GM21723 (cell line): Measurements from ENCODE around the gene POR.

Experiments used
- ATAC-seq: cut with Tn5 transposase; IDR thresholded peaks from one replicate; pipeline ENCODE4 v1.9.1; 2021; ENCODE audit warnings: mild to moderate bottlenecking, moderate library complexity; ENCODE audit not compliant: unreplicated experiment

The POR gene

DNA sequence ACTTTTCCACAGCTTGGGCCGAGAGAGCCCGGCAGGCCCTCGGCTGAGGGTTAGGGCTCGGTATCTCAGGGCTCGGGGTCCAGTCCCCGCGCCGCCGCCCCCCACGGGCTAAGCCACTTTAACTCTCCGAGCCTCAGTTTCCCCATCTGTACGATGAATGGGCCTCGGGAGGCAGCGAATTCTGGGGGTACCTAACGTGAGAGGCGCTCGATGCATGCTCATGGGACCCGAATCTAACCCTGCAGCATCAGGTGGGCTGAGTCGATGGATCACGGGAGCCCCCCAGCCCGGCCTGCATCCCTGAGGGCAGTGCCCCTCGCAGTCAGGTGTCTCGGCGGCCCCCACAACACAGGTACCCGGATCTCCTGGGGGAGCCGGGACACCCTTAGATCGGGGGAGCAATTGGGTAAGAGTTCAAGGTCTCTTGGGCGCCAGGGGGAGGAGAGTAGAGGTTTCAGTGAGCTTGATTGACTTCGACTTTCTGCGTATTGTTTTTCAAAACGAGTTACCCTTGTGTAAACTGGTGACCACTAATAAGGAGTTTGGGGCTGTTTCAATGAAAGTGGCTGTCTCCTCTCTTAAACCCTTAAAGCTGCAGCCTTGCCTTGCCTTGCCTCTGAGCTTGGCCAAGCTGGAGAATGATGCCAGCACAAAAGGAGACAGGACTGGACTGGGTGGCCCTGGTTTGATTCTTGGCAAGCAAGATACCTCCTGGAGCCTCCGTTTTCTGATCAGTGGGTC is 631 bp downstream of the POR start:
- ATAC-seq = peak; percentile 30

DNA sequence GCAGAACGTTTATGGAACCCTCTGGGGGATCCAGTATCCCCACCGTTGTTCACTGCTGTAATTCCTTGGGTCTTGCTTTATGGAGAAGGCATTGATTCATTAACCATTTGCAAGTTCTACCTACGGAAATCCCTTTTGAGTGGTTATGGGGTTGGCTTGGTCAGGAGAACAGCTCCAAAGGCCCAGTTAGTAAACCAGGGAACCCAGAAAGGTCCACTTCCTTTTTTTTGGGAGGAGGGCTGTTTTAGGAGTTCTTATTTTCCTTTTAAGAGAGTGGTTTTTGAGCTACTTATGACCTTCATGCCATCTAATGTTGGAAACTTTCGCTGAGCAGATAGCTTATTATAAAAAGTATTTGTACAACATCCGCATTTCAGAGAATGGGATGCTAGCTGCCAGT is 1.3 kb downstream of the POR start:
- ATAC-seq = no peak

DNA sequence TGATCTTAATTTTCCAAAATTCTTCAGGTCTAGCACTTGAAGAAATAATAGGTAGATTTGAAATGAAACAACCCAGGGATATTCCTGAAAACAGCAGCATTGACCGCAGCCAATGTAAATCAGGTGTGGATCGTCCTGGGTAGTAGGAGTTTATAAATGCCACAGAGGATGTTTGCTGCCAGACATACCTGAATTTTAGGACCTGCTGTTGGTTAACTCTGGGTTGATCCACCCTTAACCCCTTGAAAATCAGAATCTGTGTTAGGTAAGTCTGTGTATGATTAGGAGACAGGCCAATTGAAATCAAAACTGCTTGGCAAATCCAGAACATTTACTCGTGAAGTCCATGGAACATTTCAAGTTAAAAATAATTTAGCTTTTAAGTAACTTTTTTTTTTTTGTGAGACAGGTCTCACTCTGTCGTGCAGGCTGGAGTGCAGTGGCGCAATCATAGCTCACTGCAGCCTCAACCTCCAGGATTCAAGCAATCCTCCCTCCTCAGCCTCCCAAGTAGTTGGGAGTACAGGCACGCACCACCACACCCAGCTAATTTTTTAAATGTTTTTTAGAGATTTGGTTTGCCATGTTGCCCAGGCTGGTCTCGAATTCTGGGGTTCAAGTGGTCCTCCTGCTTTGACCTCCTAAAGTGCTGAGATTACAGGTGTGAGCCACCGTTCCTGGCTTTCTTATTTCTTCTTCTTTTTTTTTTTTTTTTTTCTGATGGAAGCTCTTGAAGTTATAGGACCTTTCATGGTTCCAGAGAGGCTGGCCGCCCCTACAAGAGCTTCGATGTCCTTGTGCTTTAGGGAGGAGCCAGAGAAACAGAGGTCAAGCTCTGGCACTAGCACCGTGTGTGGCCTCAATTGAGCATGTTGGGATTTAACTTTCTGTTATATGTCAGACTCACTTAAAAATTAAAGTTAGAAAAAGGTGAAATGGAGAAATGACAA is 2.0 kb downstream of the POR start:
- no peak for ATAC-seq

DNA sequence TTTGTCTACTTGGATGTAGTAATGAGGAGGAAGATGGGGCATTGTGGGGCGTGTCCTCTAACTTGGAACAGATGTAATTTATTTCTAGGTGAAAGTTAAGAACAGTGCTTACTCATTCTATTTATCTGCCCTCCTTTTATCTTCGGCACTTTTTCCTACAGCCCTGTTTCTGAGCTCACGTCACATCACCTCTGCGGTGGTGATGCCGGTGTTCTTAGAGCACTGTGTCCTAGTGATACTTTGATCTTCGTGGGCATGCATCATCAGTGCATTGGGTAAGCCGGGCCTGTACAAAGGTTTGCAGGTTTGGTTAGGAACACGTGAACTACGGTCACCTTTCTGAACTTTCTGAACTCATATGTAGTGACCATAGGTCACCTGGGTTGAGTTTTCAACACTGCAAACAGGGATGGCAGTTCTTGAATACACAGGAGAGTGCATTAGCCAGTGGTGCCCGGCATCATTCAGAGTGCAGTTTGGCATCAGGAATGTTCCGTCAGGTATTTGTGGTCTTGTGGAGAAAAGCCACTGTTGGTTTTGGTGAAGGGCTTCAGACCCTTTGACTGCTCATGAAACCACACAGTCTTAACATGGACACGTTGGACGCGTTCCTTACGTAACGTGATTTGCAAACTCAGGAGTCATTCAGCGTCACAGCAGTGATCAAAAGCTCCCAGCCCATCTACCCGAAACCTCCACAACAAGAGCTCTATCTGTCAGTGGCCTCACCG is 5.6 kb downstream of the POR start:
- ATAC-seq = no peak

DNA sequence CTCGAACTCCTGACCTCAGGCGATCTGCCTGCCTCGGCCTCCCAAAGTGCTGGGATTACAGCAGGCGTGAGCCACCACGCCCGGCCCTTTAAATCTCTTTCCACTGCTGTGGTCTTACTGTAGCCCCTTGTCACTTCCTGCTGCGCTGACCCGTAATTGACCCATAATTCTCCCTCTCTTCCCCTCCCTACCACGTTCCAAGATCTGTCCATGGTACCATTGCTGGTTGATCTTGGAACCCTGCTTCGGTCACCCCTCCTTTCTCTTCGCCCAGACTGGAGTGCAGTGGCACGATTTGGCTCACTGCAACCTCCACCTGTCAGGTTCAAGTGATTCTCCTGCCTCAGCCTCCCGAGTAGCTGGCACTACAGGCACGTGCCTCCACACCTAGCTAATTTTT is 6.5 kb downstream of the POR start:
- ATAC-seq = no peak

DNA sequence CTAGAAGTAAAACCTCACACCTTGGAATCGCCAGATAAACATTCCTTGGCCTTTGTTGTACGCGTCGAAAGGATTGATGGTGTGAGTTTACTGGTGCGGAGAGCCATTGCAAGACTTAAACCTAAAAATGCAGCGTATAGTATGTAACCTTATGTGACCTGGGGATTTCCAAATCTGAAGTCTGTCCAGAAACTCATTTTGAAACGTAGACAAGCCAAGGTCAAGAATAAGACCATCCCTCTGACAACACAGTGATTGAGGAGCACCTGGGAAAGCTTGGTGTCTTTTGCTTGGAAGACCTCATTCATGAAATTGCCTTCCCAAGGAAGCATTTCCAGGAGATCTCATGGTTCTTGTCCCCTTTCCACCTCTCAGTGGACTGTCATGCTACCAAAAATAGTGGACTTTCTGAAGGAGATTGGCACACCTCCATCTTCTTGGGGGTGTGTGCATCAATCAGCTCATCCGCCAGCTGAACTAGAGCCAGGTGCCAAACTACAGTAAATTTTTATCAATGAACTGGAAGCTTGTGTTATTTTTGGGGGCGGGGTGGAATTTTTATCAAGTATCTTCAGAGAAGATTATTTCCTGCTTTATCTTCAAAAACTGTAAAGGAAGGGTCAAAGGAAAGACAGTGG is 8.1 kb downstream of the POR start:
- ATAC-seq = no peak

DNA sequence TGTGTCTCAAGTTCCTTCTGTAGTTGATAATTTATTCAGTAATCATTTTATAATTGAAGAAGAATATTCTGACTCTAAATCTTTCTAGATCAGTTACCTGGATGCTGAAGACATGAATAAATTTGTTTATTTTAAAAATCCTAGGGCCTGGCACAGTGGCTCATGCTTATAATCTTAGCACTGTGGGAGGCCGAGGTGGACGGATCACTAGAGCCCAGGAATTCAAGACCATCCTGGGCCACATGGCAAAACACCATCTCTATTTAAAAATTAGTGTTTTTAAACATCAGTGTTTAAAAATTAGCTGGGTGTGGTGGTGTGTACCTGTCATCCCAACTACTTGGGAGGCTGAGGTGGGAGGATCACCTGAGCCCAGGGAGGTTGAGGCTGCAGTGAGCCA is 9.3 kb downstream of the POR start:
- ATAC-seq = no peak

DNA sequence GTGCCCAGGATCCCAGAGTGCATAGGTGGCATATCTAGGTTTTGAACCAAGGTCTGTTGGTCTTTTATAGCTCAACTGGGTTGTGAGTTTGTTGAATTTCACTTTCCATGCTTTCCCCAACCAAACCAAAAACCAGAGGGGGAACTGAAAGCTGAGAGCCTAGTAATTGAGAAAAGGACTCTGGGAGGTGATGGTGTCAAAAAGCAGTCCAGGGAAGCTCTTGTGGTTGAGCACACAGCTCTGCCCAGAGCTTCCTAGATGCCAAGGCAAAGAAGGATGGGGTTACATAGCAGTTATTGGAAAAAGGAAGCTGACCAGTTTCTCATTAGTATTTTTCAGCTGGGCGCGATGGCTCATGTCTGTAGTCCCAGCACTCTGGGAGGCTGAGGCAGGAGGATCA is 9.9 kb downstream of the POR start:
- ATAC-seq = no peak

DNA sequence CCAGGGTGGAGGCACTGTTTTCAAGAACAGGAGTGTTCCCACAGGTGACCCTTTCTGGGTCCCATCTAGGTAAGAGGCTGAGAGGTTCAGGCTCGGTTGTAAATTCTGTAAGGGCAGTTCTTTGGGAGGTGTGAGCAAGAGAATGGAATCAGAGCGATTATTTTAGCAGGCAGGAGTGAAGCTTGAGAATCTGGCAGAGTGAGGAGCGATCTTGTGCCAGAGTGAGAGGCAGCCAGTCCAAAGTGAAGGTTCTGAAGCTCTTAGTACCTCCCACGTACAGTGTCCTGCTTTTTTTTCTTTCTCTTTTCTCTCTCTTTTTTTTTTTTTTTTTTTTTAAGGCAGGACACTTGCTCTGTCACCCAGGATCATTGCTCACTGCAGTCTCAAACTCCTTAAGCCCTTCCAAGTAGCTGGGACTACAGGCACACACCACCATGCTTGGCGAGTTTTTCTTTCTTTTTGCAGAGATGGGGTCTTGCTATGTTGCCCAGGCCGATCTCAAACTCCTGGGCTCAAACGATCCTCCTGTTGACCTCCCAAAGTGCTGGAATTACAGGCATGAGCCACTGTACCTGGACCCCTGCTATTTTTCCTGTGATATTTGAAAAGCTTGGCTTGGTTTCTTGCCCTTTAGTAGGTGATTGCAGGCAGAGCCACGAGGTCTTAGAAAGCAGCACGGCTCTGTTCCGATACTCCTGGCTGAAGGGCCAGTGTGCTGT is 10.9 kb downstream of the POR start:
- no peak for ATAC-seq

DNA sequence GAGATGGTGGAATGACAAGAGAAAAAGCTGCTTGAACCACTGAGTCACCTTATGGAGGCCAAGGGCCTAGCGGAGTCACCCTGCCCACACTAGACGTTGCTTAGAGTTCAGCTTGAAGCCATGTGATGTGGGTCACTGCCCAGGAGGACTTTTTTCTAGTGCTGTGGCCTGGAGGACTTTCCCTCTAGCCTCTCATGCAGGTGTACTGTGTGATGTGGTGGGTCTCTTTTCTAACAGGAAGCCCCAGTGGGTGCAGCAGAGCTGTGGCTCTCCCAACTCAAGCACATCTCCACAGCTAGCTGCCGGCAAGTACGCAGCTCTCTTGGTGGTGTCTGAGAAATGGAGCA is 13.6 kb downstream of the POR start:
- ATAC-seq = peak; percentile 72

DNA sequence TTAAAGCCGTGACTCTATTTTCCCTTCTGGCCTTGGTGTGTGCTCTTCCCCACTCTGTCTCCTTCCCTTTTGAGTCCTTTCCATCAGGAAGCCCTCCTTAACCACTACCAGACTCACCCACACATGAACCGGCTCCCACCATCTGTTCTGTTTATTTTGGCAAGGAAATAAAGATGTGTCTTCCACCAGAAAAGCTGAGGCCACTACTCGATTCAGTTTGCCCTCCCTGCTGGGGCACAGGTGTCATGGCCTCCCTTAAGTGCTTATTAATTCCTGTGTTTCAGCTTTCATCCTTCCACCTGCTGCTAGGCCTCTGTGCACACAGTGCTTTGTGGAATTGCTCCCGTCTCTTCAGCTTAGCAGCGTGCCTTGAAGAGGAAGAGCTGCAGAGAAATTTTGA is 16.7 kb downstream of the POR start:
- ATAC-seq = no peak

DNA sequence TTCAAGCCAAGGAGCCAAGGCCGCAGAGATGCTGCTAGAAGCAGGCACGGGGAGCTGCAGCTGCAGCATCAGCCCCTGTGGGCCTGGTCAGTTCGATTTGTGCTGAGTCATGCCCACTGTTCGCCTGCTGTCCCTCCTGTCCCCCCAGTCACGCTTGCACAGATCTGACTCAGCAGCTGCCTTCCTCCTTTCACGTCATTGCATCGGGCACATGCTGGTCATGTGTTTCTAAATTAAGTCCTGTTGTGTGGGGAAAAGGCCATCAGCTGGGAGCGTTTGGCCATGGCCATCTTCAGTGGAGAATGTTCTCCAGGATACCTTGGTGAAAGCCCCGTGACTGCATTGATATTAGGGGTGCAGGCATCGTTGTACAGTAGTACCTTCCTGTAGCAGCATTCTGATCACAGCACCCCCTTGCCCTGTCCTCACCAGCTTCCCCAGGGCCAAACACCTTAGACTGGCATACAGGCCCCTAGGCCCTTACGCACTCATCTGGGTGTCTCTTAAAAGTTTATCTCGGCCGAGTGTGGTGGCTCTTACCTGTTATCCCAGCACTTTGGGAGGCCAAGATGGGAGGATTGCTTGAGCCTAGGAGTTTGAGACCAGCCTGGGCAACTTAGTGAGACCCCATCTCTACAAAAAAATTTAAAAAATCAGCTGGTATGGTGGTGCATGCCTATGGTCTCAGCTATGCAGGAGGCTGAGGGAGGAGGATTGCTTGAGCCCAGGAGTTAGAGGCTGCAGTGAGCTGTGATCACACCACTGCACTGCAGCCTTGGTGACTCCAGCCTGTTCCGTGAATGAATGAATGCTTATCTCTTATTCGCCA is 23.2 kb downstream of the POR start:
- no peak for ATAC-seq

DNA sequence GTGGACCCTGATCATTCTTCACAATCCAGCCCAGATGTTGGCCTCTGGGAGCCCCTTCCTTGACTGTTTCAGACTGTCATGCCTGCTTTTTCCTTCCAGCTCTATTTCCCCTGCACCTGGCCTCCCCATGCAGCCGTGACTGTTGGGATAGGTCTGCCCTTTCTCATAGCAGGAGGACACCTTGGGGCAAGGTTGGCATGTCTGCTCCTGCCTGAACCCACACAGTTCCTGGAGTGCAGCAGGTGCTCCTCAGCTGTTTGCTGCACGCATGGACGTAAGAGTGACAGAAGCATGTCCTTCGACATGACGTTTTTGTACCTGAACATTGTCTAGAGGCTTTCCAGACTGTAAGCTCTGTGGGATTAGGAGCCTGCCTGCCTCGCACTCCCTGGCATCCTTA is 24.0 kb downstream of the POR start:
- no peak for ATAC-seq

DNA sequence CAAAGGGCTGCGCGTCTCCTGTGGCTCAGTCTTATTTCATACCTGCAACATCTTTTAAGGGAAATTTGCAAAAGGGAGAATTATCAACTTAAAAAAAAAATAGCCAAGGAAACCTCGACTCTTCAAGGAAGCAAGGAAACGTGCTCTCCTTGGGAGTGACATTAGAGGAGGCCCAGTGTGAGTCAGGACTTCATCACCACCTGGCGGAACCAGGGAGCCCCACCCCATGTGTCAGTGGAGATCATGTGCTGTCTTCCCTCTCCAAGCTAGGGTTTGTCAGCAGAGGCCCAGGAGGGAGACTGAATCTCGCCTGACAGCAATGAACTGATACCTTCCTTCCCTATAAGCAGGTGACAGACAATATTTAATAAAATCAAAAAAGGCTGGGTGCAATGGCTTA is 28.9 kb downstream of the POR start:
- ATAC-seq = no peak

DNA sequence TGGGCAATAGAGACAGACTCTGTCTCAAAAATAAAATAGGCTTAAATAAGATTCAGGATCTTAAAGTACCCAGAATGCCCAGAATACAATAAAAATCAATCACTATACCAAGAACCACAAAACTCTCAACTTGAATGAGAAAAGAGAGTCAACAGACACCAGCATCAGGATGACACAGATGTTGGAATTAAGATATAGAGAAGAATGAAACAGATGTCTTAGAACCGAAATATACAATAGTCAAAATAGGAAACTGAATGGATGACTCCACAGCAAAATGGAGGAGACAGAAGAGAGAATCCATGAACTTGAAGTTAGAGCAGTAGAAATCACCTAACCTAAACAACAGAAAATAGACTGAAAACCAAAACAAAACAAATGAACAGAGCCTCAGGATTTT is 29.6 kb downstream of the POR start:
- no peak for ATAC-seq

DNA sequence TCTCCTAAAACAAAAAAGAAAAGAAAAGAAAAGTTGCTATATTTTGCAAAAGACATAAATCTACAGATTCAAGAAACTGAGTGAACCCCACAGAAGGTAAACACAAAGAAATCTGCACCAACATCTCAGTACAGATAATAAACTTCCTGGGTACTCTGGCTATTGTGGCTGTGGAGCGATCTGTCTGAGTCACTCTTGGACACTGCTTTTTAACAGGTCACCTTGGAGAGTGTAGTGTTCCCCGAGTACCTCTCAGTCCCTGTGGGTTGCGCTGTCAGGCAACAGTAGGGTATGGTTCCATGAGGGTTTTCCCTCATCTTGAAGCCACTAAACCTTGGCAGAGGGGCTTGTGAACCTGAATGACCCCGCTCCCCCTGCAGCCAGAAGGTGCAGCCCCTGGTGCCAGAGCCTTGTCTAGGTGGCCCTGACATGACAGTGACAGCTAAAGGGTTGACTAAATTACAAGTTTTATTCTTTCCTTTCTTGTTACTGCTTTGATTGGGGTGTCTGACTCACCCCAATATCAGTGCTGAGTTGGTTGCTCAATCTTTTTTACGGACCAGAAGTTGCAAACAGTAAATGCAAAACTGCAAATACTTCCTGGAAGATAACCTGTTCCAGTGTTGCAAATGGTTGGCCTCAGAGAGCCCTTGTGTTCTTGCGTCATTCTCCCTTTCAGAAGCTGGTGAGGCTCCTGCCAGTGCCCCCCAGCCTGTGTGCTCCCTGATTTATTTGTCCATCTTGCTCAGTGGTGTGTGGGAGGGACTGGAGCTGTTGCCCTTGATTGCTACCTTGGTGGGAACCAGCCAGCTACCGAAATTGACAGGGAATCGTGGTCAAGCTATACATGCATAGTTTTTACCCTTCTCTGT is 30.6 kb downstream of the POR start:
- no peak for ATAC-seq

DNA sequence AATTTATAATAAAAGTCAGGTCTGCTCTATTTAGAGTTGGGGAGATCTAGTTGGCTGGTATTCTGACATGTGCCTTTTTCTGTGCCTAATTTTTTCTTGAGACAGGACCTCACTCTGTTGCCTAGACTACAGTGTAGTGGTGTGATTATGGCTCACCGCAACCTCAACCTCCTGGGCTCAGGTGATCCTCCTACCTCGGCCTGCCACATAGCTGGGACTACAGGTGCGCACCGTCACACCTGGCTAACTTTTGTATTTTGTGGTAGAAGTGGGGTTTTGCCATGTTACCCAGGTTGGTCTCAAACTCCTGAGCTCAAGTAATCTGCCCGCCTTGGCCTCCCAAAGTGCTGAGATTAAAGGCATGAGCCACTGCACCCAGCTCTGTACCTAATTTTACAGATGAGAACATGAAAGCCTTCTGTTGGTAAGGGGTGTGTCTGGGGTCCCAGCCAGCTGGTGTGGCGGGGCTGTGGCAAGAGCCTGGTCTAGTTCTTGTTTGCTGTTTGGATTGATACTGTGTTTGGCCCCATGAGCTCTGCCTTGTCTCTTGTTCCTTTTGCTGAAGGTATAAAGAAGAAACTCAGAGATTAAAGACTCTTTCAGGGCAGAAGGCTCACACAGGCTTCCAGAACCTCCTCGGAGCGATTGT is 31.4 kb downstream of the POR start:
- ATAC-seq = no peak

DNA sequence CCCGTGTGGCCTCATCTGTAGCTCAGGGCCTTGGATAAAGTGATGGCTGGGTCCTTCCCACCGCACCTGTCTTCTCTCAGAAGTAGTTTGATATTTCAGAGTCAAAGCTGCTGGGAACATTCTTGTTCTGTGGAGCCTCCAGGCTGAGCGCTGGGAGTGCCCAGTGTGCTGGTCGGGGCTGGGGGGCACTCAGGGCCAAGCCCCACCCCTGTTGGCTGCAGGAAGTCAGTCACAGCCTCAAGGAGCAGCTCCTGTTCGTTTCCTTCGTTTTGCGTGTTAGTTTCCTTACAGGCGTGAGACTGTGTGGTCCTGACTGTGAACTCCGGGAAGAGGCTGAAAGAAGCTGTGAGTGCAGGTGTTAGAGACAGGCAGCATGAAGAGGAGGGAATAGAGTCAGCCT is 33.2 kb downstream of the POR start:
- ATAC-seq = no peak
